Stimulated activated CD8-positive, alpha-beta memory T cell treated with anti-CD3 and anti-CD28 coated beads, Interleukin-12 subunit alpha, Interleukin-12 subunit beta, amount 100 ng/mL, for 4 hours (primary cell): Measurements from ENCODE around the gene TAS2R43.
"Not testable (repeated sequence)": the region's sequence is repeated elsewhere in the genome, so short reads cannot be mapped to it uniquely, and the experiment has no call there.

ENCODE experiments used
- DNase-seq: peaks from one replicate; pipeline ENCODE4 v3.0.0-alpha.2; 2020; ENCODE audit warnings: low read depth

The TAS2R43 gene

DNA sequence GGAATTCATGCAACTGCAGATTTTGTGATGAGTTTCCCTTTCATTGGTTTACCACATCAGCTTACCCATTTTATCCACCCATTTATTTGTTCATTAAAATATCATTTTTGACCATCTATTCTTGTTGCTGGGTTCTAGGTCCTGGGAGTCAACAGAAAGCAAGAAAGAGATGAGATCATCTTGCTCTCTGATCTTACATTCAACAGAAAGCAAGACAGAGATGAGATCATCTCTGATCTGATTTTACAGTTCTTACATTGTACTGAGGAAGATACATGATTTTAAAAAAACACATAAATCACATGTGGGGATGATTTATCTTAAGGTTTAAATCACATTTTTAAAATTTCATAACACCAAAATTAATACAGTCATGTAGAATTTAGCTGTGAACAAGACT lies 32.3 kb downstream of the TAS2R43 start:
- no peak for DNase-seq

DNA sequence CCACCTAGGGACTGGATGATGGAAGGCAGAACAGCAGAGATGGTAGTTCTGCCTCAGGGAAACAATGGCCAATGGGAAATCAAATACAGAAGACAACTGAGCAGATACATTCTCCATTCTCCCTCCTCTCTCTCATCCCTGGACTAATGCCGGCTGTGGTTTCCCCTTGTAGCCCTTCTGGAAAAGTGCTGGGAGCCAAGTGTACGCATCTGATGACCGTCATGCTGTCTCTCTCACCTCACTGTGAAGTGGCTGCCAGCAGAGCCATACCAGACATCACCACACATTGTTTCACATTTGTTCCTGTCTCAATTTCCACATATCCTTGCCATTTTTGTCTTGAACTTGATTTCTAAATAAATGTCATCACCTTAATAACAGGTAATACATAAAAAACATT lies 33.1 kb downstream of the TAS2R43 start:
- DNase-seq = no peak

DNA sequence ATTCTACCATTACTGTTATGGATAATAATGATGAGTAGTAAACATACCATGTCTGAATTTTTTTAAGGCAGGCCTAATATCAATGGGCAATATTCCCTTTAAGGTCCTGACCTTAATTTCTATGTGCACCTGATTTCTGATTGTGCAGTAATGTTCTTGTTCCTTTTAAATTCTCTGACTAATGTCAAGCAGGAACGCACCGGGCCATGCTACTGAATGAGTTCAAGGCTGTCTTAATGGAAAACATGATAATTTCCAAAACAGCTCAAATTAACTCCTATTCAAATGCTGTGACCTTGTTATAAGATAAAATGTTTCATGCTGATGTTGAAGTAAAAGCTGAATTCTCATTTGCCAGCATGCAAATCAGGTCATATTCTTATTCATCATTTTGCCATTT lies 36.8 kb downstream of the TAS2R43 start:
- no peak for DNase-seq

DNA sequence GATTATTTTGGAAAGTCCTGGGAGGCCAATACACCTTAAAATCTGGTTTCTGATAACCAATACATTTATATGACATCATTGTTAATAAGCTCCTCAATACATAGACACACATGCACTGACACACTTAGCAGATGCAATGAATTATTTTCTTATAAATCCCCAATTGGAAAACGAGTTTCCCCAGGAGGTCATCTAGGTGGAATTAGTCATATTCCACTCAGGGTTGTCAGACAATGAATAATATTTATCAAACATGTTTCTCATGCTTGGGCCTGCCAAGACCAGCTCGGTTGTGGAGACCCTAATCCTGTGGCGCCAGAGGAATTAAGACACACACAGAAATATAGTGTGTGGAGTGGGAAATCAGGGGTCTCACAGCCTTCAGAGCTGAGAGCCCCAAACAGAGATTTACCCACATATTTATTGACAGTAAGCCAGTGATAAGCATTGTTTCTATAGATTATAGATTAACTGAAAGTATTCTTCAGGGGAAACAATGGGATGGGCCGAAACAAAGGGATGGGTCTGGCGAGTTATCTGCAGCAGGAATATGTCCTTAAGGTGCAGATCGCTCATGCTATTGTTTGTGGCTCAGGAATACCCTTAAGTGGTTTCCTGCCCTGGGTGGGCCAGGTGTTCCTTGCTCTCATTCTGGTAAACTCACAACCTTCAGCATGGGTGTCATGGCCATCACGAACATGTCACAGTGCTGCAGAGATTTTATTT lies 42.1 kb downstream of the TAS2R43 start:
- not testable (repeated sequence) for DNase-seq

DNA sequence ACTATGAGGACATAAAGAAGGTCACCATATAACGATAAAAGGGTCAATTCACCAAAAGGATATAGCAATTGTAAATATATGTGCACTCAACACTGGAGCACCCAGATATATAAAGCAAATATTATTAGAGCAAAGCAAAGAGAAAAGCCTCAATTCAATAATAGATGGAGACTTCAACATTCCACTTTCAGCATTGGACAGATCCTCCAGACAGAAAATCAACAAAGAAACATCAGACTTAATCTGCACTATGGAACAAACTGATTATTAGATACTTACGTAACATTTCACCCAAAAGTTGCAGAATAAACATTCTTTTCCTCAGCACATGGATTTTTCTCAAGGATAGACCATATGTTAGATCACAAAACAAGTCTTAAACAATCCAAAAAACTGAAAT lies 50.7 kb downstream of the TAS2R43 start:
- not testable (repeated sequence) for DNase-seq
